ENCODE measurements around the gene KIF26A.

The KIF26A gene

DNA sequence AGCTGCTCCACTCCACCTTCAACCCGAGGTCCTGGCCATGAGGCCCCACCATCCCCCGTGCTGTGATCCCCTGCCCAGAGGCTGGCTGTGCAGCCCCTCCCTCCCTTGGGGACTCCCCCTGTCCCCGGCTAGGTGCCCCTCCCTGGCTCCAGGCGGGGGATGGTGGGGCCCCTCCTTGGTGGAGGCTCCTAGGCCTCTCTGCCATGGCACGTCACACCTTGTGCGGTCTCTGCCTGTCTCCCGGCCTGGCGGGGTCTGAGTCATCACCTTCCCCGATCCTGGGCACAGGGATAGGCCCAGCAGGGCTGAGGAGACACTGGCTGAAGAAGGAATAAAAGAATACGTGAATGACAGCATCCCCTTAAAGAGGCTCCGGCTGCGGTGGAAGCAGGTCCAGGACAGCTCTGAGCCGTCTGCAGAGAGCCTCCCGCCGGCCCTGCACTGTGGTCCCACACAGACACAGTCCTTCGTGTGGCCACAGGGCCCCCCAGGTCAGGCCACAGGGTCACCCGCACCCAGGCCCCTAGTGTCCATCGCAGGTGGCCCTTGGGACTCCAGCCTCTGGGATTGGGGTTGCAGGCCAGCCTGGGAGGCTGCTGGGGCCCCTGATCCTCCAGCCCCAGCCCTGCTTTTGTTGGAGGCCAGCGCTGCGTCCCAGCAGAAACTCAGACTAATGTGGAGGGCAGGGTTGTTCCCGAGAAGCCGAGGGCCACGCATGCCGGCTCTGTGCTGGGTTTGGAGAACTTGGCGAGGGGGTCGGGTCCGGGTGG, 43.6 kb downstream of the KIF26A start:
- no peak for DNase-seq

DNA sequence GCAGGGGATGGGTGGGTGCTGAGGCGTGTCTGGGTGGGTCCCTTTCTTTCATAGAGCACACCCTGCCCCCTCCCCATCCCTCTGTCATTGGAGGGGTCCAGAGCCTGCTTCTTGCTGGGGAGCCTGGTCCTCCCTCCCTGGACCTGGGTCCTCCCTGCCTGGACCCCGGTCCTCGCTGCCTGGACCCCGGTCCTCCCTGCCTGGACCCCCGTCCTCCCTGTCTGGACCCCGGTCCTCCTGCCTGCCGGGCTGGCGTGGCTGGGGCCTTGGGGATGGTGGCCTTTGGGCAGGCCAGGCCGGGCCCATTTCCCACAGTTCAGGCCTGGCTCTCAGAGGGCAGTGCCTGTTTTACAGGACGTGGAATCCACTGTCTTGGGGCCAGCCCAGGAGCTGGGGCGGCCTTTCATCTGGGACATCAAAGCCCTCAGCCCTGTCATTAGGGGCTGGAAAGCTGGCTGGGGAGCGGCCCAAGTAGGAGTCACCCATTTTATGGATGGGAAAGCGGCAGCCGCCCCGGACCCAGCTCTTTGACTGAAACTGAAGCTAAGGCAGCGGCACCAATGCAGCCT, 44.6 kb downstream of the KIF26A start:
- no peak for DNase-seq

DNA sequence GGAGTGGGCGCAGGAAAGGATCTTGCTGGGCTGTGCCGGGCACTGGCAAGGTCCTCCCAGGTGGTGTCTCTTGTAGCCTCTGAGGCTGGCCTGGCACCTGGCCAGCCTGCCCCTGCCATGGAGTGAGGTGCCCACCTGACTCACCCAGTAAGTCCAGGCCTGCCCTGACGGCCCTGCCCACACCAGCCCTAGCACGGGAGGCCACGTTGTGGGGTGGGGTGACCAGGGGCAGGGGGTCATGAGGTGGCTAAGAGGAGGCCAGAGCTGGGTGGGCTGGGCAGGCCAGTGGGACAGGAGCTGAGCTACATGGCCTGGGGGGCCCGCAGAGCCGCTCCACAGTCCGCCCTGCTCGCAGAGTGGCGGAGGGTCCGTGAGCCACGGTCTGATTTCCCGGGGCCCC, 45.4 kb downstream of the KIF26A start:
- no peak for DNase-seq

DNA sequence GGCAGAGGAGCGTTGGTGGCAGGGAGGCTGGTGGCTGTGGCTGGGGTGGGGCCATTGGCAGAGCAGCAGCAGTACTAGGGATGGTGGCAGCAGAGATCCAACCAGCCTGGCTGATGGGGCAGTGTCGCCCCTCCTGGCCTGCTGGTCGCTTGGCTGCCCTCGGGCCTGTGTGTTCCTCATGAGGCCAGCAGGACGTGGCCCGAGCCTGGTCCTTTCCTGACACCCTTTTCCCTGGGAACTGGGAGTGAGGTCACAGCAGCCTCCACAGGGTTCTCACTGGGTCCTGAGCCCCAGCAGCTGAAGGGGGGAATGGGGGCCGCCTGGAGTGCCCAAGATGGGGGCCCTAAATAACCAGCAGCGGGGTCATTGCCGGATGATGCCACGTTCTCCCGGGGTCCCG, 46.1 kb downstream of the KIF26A start:
- no peak for DNase-seq

DNA sequence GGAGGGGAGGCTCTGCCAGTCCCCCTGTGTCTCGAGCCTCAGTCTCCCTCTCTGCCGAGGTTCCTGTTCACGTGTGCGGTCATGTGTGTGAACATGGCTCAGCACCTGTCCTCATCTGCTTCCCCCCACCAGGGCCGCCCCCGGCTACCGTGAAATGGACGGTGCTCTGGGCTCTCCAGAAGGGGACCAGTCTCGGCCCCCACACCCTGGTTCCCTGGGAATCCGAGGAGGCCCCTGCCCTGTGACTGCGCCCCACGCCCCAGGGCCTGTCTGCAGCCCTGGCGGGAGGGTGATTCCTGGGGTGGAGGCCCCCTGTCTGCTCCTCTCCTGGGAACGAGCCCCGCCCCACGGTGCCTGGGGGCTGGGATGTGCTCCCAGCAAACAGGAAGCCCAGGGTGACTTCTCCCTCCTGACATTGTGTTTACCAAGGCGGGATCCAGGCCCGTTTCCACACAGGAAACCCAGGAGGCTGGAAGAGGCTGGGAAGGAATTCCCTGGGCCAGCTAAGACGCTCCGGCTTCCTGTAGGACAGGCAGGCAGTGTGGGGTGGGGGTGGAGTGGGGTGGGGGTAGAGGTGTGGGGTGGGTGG, 46.6 kb downstream of the KIF26A start:
- DNase-seq, result no peak

DNA sequence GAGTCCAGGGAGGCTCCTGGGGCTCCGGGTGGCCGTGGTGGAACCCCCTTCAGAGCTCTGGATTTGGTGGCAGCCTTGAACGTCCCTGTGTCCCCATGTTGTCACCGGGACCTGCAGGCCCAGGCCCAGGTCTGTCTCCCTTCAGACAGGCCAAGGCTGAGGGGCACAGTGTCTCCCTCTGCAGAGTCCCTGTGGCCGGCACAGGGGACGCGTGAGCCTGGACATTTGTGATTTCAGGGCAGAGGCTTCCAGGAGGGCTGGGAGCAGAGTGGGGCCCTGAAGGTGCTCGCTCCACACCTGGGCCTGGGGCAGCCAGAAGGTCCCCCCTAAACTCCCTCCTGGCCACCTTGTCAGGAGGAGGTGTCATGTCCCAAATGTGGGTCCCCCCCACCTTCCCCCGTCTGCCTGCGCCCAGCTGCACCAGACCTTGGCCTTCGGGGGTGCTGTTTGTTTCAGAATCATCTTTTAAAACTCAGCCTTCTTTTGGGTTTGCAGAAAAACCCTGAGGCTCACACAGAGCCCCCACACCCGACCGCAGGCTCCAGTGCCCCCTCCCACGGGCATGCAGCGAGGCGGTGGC, 47.6 kb downstream of the KIF26A start:
- DNase-seq, result no peak

DNA sequence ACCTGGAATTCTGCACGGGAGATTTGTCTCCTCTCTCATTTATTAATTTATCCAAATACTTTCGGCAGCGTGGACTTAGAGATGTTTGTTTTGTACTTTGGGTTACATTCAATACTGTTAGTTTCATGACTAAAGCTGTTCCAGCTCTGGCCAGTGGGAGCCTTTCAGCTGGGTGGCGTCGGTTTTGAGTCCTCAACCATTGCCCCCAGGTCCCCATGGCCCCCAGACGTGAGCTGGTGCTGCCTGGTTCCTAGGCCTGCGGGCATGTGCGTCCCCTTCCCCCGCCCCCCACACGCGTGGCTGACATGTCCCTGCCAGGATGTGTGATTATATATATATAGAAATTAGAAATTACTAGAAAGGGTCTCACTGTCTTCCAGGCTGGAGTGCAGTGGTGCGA, 48.2 kb downstream of the KIF26A start:
- DNase-seq, result no peak

DNA sequence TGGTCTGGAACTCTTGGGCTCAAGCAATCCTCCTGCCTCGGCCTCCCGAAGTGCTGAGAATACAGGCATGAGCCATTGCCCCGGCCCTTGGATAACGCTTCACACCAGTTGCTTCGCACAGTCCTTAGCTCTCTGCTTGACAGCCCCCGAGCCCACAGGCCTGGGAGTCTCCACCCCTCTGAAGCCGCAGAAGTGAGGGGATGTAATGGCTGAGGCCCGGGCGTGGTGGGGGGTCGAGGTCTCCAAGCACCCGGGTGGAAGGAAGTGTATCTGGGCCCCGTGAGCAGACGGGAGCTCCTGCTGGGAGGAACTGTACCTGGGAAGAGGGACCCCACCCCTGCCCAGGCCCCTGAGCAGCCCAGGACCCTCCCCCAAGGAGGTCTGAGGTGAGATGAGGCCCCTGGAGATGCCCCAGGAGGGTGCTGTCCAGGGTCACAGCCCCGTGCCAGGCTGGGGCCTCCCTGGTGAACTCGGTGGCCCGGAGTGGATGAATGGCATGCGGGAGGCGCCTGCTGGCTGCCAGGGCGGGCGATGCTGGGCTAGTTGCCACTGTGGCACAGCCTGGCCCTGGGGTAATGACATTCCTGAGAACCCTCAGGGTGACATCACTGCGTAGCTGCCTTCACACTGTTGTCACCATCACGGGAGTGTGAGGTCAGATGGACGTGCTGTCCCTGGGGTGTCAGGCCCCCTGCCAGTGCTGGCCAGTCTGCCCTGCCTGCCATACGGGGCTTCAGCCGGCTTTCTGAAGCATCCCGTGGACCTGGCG, 48.9 kb downstream of the KIF26A start:
- no peak for DNase-seq

DNA sequence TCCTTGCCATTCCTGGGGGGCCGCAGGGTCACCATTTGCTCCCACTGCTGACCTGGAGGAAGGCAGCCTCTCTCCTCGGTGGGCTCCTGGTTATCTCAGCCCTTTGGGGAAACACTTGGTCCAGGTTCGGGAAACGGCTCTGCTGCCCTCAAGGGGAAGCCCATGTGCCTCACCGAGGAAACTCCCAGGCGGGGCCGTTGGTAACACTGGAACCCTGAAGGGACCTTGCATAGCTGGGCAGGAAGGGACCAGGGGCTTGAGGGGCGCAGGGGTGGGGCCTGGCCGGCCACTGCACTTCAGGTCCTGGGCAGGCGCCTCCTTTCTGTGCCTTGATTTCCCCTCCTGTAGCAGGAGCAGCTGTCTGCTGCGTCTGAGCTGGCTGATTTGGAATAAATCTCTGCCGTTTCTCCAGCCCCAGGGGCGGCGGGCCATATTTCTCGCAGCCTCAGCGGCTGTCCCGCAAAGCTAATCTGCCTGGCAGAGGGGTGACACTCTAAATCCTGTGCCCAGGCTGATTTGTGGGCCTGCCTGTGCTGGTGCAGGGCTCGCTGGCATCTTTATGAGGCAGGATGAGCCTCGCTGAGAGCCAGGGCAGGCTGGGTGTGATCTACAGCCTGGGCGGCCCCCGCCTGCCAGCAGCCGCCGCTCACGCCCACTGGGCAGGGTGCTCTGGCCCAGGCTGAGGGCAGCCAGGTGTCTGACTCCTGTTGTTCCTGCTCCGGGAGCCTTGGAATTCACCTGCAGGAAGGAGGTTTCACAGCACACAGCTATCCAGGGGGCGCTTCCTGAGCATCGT, 49.7 kb downstream of the KIF26A start:
- no peak for DNase-seq

DNA sequence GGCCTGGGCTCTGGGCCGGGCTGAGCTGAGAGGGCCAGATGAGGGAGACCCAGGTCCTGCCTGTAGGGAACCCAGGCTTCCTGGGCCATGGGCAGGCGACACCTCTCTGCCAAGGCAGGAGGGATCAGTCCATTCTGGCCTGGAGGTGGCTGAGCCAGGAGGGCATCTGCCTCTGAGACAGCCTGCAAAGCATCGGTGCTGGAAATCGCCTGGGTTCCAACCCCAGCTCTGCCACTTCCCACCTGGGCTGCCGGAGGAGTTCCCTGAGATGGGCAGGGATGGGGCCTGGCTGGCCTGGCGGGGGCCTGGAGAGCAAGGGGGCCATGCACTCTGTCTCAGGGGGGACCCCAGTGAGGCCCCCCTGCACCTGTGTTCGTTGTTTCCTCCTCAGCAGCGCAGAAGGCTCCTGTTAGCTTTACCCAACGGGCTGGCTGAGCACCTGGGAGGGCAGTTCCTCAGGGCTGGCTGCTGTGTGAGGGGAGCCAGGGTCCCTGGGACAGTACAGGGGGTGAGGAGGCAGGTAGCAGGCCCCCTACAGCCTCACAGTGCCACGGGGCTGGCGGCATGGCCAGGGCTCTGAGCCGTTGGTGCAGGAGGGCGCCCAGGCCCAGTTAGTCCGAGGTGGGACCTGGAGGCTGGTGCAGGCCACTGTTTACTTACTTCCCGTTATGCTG, 50.5 kb downstream of the KIF26A start:
- DNase-seq, result no peak

DNA sequence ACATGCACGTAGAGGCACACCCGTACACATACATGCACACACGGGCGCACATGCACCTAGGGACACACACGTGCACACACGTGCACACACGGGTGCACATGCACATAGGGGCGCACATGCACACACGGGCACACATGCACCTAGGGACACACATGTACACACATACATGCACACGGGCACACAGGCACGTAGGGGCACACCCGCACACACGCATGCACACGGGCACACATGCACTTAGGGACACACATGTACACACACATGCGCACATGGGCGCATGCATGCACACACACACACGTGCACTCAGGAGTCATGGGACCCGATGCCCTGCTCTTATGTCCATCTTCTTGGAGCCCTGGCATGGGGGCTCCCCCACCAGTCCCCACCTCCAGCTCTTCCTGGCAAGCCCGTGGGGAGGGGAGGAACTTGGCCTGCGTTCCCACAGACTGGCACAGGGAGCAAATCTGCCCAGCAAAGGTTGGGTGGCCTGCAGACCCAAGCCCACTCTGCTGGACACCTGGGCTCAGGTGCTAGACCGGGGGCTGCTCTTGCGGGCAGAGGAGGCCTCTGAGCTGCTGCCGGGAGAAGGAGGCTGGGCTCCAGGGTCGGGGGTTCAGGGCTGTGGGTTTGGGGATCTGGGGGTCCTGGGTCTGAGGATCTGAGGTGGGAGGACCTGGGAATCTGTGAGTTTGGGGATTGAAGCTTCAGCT, 51.4 kb downstream of the KIF26A start:
- no peak for DNase-seq

DNA sequence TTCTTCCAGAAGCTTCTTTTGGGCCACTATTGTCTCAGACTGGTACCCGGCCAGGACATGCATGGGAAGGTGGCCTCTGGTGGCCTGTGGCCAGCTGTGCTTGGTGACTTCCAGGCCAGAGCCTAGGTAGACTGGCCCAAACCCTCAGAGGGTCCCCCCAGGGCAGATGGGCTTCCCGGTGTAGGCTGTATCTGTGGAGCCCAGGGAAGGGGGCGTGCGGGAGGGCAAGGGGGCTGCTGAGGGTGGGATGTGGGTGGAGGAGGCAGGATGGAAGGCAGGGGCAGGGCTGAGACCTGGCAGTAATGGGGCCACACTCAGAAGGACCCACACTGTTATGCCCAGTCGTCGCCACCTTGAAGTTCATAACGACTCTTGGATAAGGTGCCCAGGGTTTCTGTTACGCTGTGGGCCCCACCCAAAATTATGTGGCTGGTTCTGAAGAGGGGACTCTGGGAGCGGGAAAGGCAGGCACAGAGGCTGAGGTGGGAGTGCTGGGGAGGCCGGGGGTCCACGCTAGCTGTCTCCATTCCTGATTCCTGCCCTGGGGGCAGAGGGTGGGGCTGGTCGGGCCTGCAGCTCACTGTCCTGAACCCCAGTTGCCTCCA, 52.1 kb downstream of the KIF26A start:
- no peak for DNase-seq

DNA sequence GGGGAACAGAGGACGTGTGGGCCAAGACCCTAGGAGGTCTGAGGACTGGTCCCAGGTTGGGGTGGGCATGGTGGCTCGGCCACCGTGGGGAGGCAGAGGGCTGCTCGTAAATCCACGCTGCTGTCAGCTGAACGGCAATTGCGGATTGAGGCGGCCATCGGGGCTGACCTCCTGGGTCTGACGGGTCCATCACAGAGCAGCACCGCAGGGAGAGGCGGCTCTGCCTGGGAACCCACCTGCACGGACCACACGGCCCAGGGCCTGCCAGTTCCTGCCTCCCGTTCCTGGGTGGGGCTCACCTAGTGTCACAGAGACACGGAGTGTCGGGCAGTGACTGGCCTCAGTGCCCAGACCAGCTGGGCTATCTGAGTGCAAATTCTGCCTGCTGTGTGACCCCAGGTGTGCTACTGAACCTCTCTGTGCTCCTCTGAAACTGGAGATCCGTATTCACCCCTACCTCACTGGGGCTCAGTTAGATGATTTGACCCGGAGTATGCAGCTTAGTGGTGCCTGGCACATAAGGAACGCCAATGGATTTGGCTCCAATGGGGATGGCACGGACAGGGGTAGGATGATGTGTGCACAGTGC, 53.1 kb downstream of the KIF26A start:
- DNase-seq, result no peak

DNA sequence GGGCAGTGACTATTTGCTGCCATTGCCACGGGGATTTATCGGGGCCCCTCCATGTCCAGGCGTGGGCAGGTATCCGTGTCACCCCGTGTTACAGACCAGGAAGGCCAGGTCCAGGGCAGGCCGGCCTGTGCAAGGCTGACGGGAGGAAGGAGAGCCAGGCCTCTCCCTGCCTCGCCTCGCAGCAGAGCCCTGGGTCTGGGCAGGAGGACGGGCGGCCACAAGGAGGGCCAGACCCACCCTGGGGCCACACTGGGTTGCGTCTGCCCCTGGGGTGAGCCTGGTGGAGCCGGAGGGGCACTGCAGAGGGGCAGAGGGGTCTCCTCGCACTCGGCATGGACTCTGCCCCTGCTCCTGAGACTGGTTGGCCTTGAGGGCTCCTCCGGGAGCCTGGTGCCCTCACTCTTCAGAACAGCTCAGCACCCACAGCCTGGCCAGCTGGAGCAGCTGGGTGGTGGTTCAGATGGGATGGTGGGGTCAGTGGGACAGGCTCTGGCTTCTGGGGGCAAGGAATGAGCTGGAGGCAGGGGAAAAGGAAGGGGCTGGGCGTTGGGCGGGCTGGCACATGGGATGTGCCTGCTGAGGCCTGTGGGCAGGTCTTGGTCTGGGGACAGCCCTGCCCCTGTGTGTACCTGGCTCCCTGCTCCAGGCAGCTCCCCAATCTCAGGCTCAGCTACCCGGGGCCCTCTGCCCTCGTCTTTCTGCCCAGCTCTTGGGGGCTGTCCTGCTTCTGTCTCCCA, 53.9 kb downstream of the KIF26A start:
- no peak for DNase-seq

DNA sequence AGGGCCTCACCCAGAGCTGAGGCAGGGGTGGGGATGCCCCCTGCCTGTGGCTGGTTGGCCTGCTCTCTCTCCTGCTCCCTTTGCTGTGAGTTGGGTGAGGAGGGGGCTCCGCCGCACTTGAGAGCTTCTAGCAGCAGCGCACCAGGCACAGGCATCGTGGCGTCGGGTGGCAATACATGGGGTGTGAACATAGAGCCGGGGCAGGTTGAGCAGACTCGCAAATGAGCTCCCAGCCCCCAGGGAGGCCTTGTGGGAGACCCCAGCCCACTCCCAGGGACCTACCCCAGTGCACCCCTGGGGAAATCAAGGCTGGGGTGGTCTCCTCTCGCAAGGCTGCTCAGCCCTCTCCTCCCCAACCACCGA, 54.5 kb downstream of the KIF26A start:
- DNase-seq, result no peak

DNA sequence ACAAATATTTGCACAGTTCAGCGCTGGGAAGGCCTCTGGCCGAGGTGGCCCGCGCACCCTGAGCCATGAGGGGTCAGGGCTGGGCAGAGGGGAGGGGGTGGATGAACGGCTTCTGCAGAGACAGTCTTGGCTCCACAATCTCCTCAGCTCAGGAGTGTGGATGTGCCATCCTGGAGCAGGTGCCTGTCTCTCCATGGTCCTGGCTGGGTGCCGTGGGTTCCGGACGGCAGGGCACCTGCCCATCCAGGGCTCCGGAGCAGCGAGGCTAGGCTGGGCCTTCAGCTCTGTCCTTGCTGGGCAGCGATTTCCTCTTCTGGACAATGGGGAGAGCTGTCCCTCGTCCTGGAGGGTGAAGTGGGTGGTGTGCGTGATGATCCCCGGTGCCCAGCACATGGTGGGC, 55.6 kb downstream of the KIF26A start:
- no peak for DNase-seq

DNA sequence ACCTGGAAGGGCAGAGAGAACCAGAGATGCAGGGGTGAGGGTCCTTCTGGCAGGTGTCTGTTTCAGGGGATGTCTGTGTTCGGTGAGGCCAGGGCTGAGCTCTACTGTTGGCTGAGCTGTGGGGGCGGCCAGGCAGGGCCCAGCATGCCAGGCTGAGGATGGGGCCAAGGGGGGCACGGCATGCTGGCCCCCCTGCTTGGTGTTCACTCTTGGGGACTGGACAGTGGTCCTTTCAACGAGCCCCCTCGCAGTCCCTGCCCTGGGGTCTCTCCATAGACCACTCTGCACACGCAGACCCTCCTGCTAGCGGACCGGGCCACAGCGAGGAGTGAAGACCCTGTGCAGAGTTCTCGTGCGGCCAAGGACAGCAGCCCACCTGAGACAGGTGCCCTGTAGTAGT, 56.3 kb downstream of the KIF26A start:
- no peak for DNase-seq

DNA sequence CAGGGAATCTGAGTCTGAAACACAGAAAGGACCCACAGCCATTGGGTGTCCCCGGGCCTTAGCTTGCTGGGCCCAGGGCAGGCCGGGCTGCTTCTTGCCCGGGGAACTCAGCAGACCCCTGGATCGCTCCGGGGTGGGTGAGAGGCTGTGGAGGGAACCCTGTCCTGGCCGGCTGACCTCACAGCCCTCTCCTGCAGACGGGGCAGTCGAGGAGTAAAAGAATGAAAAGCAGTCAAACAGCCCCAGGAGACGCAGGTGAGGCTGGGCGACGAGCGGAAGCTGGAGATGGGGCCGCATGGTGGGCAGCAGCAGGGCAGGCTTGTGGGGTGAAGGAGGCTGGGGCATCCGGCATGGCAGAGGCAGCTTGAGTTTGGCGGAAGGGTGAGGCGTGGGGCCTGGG, 57.0 kb downstream of the KIF26A start:
- DNase-seq, result no peak

DNA sequence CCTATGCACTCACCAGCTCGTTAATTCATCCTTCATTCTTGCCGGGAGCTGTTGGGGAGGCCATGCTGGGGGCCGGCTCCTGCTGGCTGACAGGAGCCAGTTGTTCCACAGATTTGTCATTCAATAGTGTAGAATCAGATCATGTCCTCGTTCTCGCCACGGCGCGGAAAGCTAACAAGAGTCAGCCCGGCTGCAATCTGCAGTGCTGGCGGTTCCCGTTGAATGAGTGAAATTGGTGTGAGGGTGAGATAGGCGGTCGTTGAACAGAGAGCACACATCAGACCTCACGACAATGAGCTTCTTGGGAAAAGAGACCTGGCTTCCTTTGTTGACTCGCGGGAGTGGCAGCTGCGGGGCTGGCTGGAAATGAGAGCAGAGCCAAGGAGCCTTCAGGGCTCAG, 57.5 kb downstream of the KIF26A start:
- no peak for DNase-seq
